Astrocyte (in vitro differentiated cells and primary cell): ENCODE data around the gene GPX6.
"Not testable (repeated sequence)": the region's sequence is repeated elsewhere in the genome, so short reads cannot be mapped to it uniquely, and the experiment has no call there.

Experiments
- EZH2 ChIP-seq: IDR thresholded peaks from 2 replicates; pipeline ENCODE4 v1.6.1; 2012; ENCODE audit warnings: mild to moderate bottlenecking, low read length, inconsistent platforms; ENCODE audit not compliant: insufficient read depth
- TF ChIP-seq, protein P1 (sequence below): IDR thresholded peaks from 2 replicates; pipeline ENCODE4 v1.5.1; 2011; ENCODE audit warnings: low read depth, mild to moderate bottlenecking, inconsistent platforms, low read length, moderate library complexity; ENCODE audit not compliant: insufficient read depth

DNA sequence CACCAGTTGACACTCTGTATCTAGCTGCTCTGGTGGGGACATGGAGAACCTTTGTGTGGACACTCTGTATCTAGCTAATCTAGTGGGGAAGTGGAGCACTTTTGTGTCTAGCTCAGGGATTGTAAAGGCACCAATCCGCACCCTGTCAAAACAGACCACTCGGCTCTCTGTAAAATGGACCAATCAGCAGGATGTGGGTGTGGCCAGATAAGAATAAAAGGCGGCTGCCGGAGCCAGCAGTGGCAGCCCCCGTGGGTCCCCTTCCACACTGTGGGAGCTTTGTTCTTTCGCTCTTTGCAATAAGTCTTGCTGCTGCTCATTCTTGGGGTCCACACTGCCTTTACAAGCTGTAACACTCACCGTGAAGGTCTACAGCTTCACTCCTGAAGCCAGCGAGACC is 3.2 kb downstream of the GPX6 start:
- TF ChIP-seq, protein P1, sequence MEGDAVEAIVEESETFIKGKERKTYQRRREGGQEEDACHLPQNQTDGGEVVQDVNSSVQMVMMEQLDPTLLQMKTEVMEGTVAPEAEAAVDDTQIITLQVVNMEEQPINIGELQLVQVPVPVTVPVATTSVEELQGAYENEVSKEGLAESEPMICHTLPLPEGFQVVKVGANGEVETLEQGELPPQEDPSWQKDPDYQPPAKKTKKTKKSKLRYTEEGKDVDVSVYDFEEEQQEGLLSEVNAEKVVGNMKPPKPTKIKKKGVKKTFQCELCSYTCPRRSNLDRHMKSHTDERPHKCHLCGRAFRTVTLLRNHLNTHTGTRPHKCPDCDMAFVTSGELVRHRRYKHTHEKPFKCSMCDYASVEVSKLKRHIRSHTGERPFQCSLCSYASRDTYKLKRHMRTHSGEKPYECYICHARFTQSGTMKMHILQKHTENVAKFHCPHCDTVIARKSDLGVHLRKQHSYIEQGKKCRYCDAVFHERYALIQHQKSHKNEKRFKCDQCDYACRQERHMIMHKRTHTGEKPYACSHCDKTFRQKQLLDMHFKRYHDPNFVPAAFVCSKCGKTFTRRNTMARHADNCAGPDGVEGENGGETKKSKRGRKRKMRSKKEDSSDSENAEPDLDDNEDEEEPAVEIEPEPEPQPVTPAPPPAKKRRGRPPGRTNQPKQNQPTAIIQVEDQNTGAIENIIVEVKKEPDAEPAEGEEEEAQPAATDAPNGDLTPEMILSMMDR = not testable (repeated sequence)
- not testable (repeated sequence) for TF ChIP-seq EZH2
